Parietal lobe (tissue), 1 donor: ENCODE data around the gene ALDOC. TPM values are rescaled to one million over a fixed set of nuclear protein-coding genes. Genes with fewer than 3 reads are reported as not detected.

Experiments
- total RNA-seq: library from RNA; depleted of rRNA; stranded (reverse); fragments of >200 nt; gene quantifications from one replicate; pipeline ENCODE4 v1.2.3, GENCODE V29; 2014

ALDOC gene
- 71.1 TPM for total RNA-seq

DNA sequence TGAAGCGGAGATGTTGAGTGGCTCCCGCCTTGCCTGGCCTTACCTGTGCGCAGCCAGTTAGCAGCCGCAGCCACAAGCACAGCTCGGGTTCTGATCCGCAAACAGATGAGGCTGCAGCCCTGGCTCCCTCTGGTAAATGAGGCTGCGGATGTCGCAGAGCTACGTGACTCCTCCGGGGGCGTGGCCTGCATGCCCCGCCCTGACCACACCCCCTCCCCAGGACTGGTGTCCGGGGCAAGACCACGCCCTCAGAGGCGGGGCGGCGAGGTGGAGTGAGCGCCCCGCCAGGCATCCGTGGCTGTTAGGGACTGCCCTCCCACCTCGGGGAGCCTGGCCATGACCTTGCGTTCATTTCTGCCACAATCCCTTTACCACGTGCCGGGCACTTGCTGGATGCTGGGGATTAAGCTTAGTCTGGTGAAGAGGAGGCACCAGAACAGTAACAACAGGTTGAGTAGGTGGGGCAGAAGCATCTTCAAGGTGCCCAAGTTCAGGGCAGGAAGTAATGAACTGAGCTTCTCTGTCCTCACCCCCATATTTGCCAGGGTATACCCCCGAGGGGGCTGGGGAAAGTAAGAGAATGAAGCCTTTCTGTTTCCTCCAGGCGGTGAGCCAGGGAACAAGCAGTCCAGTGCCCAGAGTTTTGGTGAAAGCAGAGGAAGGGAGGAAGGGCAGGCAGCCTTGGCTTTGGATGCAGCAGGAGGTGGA, at the start of gene ALDOC:
Gene ALDOC (minus strand): TSS at position 138 of the 708 bp plus-strand sequence. CDS start 1,363 bp downstream, outside the sequence.

DNA sequence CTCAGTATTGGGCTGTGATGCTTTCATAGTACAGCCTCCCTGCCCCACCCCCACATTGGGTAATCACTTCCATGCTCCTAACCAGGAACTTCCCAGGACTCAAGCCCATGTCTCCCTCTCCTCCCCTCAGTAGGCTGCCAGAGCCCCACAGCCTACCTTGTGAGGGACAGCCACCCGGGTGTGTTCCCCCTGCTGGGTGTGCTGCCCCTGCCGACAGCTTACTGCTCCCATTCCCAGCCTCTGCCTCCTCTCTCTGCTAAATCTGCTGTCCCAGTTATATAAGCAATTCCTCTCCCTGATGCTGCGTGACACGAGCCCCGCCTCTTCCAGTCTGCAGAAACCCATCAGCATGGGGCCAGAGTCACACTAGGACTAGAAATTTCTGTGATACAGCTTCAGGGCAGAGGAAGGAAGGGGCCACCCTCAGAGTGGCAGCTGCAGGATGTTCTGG, 37.3 kb upstream of the ALDOC start, which contains the start of gene RSKR:
Gene RSKR (minus strand): TSS at position 255 of the 451 bp plus-strand sequence. CDS start 24 bp downstream, at position 231.

DNA sequence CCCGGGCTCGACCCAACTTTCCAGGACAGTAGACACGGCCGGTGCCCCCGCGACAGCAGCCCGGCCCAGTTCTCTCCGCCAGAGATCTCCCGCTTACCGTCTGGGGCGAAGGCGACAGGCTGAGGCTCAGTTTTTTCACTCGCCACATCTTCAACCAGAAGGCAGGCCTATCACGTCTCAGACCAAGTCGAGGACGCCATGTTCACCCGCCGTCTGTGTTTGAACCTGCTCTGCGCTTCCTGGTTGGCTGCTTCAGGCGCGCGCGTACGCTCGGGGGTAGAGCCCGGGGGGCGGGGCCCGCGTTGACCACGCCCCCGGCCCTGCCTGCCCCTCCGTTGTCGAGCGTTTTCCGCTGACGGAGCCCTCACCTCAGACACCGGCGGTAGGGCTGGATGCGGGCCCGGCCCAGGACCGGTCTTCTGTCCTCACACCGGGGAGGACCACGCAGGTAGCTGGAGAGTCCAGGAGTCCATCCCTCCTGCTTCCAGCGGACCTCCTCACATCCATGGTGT, 22.2 kb upstream of the ALDOC start, which contains the start of gene SPAG5:
Gene SPAG5 (minus strand): TSS at position 227 of the 512 bp plus-strand sequence. CDS start 79 bp downstream, at position 148.

DNA sequence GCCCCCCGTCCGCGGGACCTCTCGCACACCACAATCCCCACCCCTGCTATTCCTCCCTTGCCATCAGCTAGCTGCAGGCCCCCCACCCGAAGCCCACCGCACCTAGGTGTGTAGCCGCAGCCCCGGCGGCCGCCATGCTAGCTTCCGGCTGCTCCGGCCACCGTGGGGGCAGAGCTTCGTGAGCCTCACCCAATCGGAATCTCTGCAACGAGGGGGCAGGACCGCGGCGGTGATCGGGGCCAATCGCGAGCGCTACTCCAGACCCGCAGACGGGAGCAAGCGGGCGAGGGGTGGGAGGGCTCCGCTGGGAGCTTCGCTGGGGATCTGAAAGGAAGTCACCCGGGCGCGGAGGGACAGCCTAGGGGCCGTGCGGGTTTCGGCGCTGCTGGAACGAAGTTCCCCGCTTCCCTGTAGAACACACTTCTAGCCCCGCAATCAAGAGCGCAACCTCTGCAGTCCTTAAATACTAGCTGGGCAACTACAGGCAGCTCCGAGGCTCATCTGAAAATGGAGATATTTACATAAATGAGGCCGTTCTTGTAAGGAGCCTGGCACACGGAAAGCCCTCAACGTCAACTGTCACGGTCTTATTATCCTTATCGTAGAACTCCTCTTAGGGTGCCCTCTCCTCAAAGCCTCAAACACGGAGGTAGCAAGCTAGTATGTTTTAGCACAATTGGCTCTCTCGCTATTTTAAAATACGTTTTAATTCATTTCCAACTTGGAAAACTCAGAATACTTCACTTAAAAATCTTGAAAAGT, 5.2 kb downstream of the ALDOC start, which contains the start of gene PIGS:
Gene PIGS (minus strand): TSS at position 164 of the 762 bp plus-strand sequence. CDS start 28 bp downstream, at position 136.

DNA sequence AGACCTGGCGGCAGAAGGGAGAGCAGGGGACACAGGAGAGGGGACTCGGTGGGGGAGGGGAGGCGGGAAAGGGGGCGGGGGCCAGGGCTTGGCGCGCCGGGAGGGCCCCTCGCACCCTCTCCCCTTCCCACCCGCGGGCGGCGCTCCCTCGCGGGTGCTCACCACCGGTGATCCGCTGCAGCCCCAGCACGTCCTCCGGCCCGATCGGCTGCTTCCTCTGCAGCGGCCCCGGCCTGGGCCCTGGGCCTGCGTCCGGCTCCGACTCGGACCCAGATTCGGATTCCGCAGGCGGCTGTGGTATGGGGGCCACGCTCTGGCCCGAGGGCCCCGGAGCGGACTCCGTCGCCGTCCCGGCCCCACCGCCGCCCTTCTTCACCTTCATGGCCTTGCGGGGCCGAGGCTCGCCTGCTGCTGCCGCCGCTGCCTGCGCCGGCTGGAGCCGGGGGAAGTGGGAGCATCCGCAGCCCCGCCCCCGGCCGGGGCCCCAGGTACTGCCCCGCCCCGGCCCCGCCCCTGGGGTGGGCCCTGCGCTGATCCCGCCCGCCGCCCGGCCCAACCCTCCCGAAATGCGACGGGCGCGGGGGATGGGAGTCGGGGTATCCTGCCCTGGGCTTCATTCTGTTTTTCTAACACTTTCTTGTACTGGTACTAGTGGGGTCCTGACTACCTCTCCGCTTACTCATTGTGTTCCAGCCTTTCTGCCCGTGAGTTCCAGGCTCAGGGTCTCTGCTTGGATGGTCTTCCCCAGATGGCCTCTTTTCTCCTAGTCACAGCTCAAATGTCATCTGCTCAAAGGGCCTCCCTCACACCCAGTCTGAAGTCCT, 24.3 kb downstream of the ALDOC start, which contains the start of gene UNC119:
Gene UNC119 (minus strand): TSS at position 449 of the 824 bp plus-strand sequence. CDS start 67 bp downstream, at position 382.

Other genes starting within 250 kb of the ALDOC start
- 42.3 TPM for gene IFT20, start 241.4 kb downstream of the ALDOC start, total RNA-seq
- 33.2 TPM for gene TNFAIP1, start 241.1 kb downstream of the ALDOC start, total RNA-seq
- gene POLDIP2, start 219.4 kb downstream of the ALDOC start, total RNA-seq: 37.9 TPM
- gene SEBOX, start 211.7 kb downstream of the ALDOC start, total RNA-seq: not detected
- 0.63 TPM for gene VTN, start 206.6 kb downstream of the ALDOC start, total RNA-seq
- 54.1 TPM for gene SARM1, start 205.2 kb downstream of the ALDOC start, total RNA-seq
- 22.8 TPM for gene SLC46A1, start 170.7 kb downstream of the ALDOC start, total RNA-seq
- gene SLC13A2, start 103.3 kb downstream of the ALDOC start, total RNA-seq: not detected
- not detected for gene FOXN1, start 70.5 kb downstream of the ALDOC start, total RNA-seq
- gene UNC119, start 24.3 kb downstream of the ALDOC start, total RNA-seq: 34.4 TPM
- gene PIGS, start 5.4 kb downstream of the ALDOC start, total RNA-seq: 24.4 TPM
- 17.8 TPM for gene SPAG5, start 22.1 kb upstream of the ALDOC start, total RNA-seq
- gene RSKR, start 37.3 kb upstream of the ALDOC start, total RNA-seq: 62.0 TPM
- 200 TPM for gene BLTP2, start 68.3 kb upstream of the ALDOC start, total RNA-seq
- 36.0 TPM for gene SDF2, start 85.0 kb upstream of the ALDOC start, total RNA-seq
- gene SUPT6H, start 85.3 kb upstream of the ALDOC start, total RNA-seq: 67.0 TPM
- 5.0 TPM for gene PROCA1, start 135.0 kb upstream of the ALDOC start, total RNA-seq
- 15.3 TPM for gene RAB34, start 141.0 kb upstream of the ALDOC start, total RNA-seq
- 305 TPM for gene RPL23A, start 143.1 kb upstream of the ALDOC start, total RNA-seq
- not detected for gene TLCD1, start 149.3 kb upstream of the ALDOC start, total RNA-seq
- gene NEK8, start 151.9 kb upstream of the ALDOC start, total RNA-seq: 2.2 TPM
- gene TRAF4, start 167.1 kb upstream of the ALDOC start, total RNA-seq: 48.8 TPM